ENCODE measurements around the gene ALS2.

Gene ALS2

GRCh38 chr2:201715459-201715858 is 65.3 kb downstream of the ALS2 start:
- H3K4me3 ChIP-seq (ENCODE audit: insufficient read length, low read depth), result no peak overlapping the region
- H3K9ac ChIP-seq (ENCODE audit: insufficient read length, low read depth), result no peak overlapping the region
- H3K27me3 ChIP-seq (ENCODE audit: insufficient read depth, insufficient read length), result no peaks in the 10 kb centered on the region
- no peak for TF ChIP-seq YY1 (IDR thresholded peaks at IDR 0.05; ENCODE audit: insufficient read depth, insufficient read length)
- TF ChIP-seq SUZ12 (IDR thresholded peaks at IDR 0.05; ENCODE audit: extremely low read depth, insufficient read depth, insufficient read length), result no peak
- TF ChIP-seq ZNF274 (IDR thresholded peaks at IDR 0.05; ENCODE audit: low read depth, low read length), result no peak
- H3K4me1 ChIP-seq (ENCODE audit: insufficient read depth, insufficient read length), result no peaks in the 10 kb centered on the region
- DNase-seq (ENCODE audit: low read depth, low spot score), result no peak
- peaks cover 8% of the 10 kb centered on the region for H3K9me3 ChIP-seq (ENCODE audit: insufficient read depth, low read length)
- peaks cover 72% of the 10 kb centered on the region for H3K36me3 ChIP-seq (ENCODE audit: insufficient read depth, insufficient read length, low read length)

- Histone ChIP-seq H3K4me3 (ENCODE audit: insufficient read length, low read depth) (no peak overlapping the region), H3K36me3 (ENCODE audit: insufficient read depth, insufficient read length, low read length) (peaks cover 80% of the 10 kb centered on the region), H3K9ac (ENCODE audit: insufficient read length, low read depth) (no peak overlapping the region), H3K27me3 (ENCODE audit: insufficient read depth, insufficient read length) (no peaks in the 10 kb centered on the region), H3K4me1 (ENCODE audit: insufficient read depth, insufficient read length) (no peaks in the 10 kb centered on the region), H3K9me3 (ENCODE audit: insufficient read depth, low read length) (no peaks in the 10 kb centered on the region)
- no peak for TF ChIP-seq SUZ12 (IDR thresholded peaks at IDR 0.05; ENCODE audit: extremely low read depth, insufficient read depth, insufficient read length)
- TF ChIP-seq ZNF274 (IDR thresholded peaks at IDR 0.05; ENCODE audit: low read depth, low read length), result no peak
- no peak for TF ChIP-seq YY1 (IDR thresholded peaks at IDR 0.05; ENCODE audit: insufficient read depth, insufficient read length)
- DNase-seq (ENCODE audit: low read depth, low spot score), result no peak
Measured at GRCh38 chr2:201712726-201713125, 68.0 kb downstream of the ALS2 start.

- Histone ChIP-seq H3K9ac (ENCODE audit: insufficient read length, low read depth) (no peak overlapping the region), H3K9me3 (ENCODE audit: insufficient read depth, low read length) (no peaks in the 10 kb centered on the region), H3K4me1 (ENCODE audit: insufficient read depth, insufficient read length) (no peaks in the 10 kb centered on the region), H3K36me3 (ENCODE audit: insufficient read depth, insufficient read length, low read length) (peaks cover 80% of the 10 kb centered on the region), H3K27me3 (ENCODE audit: insufficient read depth, insufficient read length) (no peaks in the 10 kb centered on the region), H3K4me3 (ENCODE audit: insufficient read length, low read depth) (no peak overlapping the region)
- no peak for DNase-seq (ENCODE audit: low read depth, low spot score)
- no peak for TF ChIP-seq SUZ12 (IDR thresholded peaks at IDR 0.05; ENCODE audit: extremely low read depth, insufficient read depth, insufficient read length)
- TF ChIP-seq YY1 (IDR thresholded peaks at IDR 0.05; ENCODE audit: insufficient read depth, insufficient read length), result no peak
- no peak for TF ChIP-seq ZNF274 (IDR thresholded peaks at IDR 0.05; ENCODE audit: low read depth, low read length)
Measured at GRCh38 chr2:201709747-201710146, 71.0 kb downstream of the ALS2 start.

- Histone ChIP-seq H3K9ac (ENCODE audit: insufficient read length, low read depth) (no peak overlapping the region), H3K27me3 (ENCODE audit: insufficient read depth, insufficient read length) (no peaks in the 10 kb centered on the region), H3K9me3 (ENCODE audit: insufficient read depth, low read length) (no peaks in the 10 kb centered on the region), H3K4me1 (ENCODE audit: insufficient read depth, insufficient read length) (no peaks in the 10 kb centered on the region), H3K36me3 (ENCODE audit: insufficient read depth, insufficient read length, low read length) (peaks cover 80% of the 10 kb centered on the region), H3K4me3 (ENCODE audit: insufficient read length, low read depth) (no peak overlapping the region)
- TF ChIP-seq ZNF274 (IDR thresholded peaks at IDR 0.05; ENCODE audit: low read depth, low read length), result no peak
- TF ChIP-seq SUZ12 (IDR thresholded peaks at IDR 0.05; ENCODE audit: extremely low read depth, insufficient read depth, insufficient read length), result no peak
- no peak for TF ChIP-seq YY1 (IDR thresholded peaks at IDR 0.05; ENCODE audit: insufficient read depth, insufficient read length)
- no peak for DNase-seq (ENCODE audit: low read depth, low spot score)
Measured at GRCh38 chr2:201709049-201709448, 71.7 kb downstream of the ALS2 start.

DNA sequence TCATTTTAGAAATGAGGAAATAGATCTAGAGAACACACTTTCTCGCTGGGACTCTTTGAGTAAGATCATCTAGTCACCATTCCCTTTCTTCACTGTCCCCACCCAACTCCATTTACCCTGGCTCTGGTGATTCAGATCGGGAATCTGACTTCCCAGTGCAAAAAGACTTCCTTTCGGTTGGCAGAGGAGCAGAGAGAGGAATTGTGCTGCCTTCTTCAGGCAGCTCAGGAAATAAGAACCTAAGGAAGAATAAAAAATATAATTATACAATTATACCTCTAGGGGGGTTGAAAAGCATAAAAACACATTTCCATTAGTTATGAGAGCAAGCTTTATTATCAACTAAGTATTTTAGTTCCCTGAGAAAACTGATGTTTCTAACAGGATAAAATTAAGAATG is 73.0 kb downstream of the ALS2 start:
- no peak overlapping the region for H3K4me3 ChIP-seq (ENCODE audit: insufficient read length, low read depth)
- TF ChIP-seq YY1 (IDR thresholded peaks at IDR 0.05; ENCODE audit: insufficient read depth, insufficient read length) (no peak), ZNF274 (IDR thresholded peaks at IDR 0.05; ENCODE audit: low read depth, low read length) (no peak), SUZ12 (IDR thresholded peaks at IDR 0.05; ENCODE audit: extremely low read depth, insufficient read depth, insufficient read length) (no peak)
- no peaks in the 10 kb centered on the region for H3K4me1 ChIP-seq (ENCODE audit: insufficient read depth, insufficient read length)
- no peak for DNase-seq (ENCODE audit: low read depth, low spot score)
- H3K9me3 ChIP-seq (ENCODE audit: insufficient read depth, low read length), result no peaks in the 10 kb centered on the region
- H3K9ac ChIP-seq (ENCODE audit: insufficient read length, low read depth), result no peak overlapping the region
- H3K27me3 ChIP-seq (ENCODE audit: insufficient read depth, insufficient read length), result no peaks in the 10 kb centered on the region
- H3K36me3 ChIP-seq (ENCODE audit: insufficient read depth, insufficient read length, low read length), result peaks cover 83% of the 10 kb centered on the region

DNA sequence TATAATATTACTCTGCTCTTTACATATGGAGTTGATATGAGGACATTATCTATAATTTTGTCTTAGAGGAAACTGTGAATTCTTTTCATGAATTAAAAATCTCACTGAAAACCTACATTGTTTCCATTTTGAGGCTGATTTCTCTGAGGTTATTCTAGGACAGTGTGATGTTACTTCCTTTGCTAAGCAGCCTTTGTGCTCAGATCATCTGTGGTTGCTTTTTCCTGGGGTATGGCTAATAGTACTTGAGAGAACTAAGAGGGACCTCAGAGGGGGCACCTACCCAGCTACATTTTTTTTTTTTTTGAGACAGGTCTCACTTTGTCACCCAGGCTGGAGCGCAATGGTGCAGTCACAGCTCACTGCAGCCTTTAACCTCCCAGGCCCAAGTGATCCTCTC is 73.6 kb downstream of the ALS2 start:
- Histone ChIP-seq H3K36me3 (ENCODE audit: insufficient read depth, insufficient read length, low read length) (peaks cover 87% of the 10 kb centered on the region), H3K27me3 (ENCODE audit: insufficient read depth, insufficient read length) (no peaks in the 10 kb centered on the region), H3K9ac (ENCODE audit: insufficient read length, low read depth) (no peak overlapping the region), H3K9me3 (ENCODE audit: insufficient read depth, low read length) (no peaks in the 10 kb centered on the region), H3K4me1 (ENCODE audit: insufficient read depth, insufficient read length) (no peaks in the 10 kb centered on the region), H3K4me3 (ENCODE audit: insufficient read length, low read depth) (no peak overlapping the region)
- TF ChIP-seq ZNF274 (IDR thresholded peaks at IDR 0.05; ENCODE audit: low read depth, low read length), result no peak
- no peak for TF ChIP-seq YY1 (IDR thresholded peaks at IDR 0.05; ENCODE audit: insufficient read depth, insufficient read length)
- no peak for TF ChIP-seq SUZ12 (IDR thresholded peaks at IDR 0.05; ENCODE audit: extremely low read depth, insufficient read depth, insufficient read length)
- no peak for DNase-seq (ENCODE audit: low read depth, low spot score)

GRCh38 chr2:201704536-201704935 is 76.2 kb downstream of the ALS2 start:
- no peak for TF ChIP-seq SUZ12 (IDR thresholded peaks at IDR 0.05; ENCODE audit: extremely low read depth, insufficient read depth, insufficient read length)
- TF ChIP-seq ZNF274 (IDR thresholded peaks at IDR 0.05; ENCODE audit: low read depth, low read length), result no peak
- Histone ChIP-seq H3K9me3 (ENCODE audit: insufficient read depth, low read length) (no peaks in the 10 kb centered on the region), H3K9ac (ENCODE audit: insufficient read length, low read depth) (no peak overlapping the region), H3K36me3 (ENCODE audit: insufficient read depth, insufficient read length, low read length) (peaks cover 84% of the 10 kb centered on the region), H3K27me3 (ENCODE audit: insufficient read depth, insufficient read length) (no peaks in the 10 kb centered on the region), H3K4me1 (ENCODE audit: insufficient read depth, insufficient read length) (peaks cover 4% of the 10 kb centered on the region), H3K4me3 (ENCODE audit: insufficient read length, low read depth) (no peak overlapping the region)
- DNase-seq (ENCODE audit: low read depth, low spot score), result no peak

DNA sequence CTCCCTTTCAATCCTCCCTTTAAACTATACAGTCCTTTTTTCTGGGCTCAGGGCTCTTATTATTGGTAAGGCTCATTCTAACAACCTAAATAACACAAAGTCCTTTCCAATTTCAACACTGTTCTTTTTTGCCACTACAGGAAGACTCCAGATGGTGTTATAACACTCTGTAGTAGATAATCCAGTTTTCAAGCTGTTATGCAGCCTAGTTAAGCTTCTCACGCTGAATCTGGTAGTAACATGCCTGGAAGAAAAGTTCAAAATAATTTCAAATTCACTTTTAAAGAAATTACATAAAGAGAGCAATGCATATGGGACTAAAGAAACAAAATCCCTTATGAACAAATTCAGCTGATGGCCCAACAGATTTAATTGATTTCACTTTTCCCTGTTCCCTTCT is 79.1 kb downstream of the ALS2 start:
- Histone ChIP-seq H3K9me3 (ENCODE audit: insufficient read depth, low read length) (no peaks in the 10 kb centered on the region), H3K36me3 (ENCODE audit: insufficient read depth, insufficient read length, low read length) (peaks cover 57% of the 10 kb centered on the region), H3K27me3 (ENCODE audit: insufficient read depth, insufficient read length) (no peaks in the 10 kb centered on the region), H3K4me1 (ENCODE audit: insufficient read depth, insufficient read length) (peaks cover 4% of the 10 kb centered on the region), H3K4me3 (ENCODE audit: insufficient read length, low read depth) (no peak overlapping the region), H3K9ac (ENCODE audit: insufficient read length, low read depth) (no peak overlapping the region)
- TF ChIP-seq SUZ12 (IDR thresholded peaks at IDR 0.05; ENCODE audit: extremely low read depth, insufficient read depth, insufficient read length) (no peak), ZNF274 (IDR thresholded peaks at IDR 0.05; ENCODE audit: low read depth, low read length) (no peak), YY1 (IDR thresholded peaks at IDR 0.05; ENCODE audit: insufficient read depth, insufficient read length) (no peak)
- no peak for DNase-seq (ENCODE audit: low read depth, low spot score)

Measured in NT2/D1 (cell line).